Karpas-422 (cell line): ENCODE measurements around the gene CHRDL2. TPM values are rescaled to one million over a fixed set of nuclear protein-coding genes. Genes with fewer than 3 reads are reported as not detected.
A peak's percentile ranks its signal among the peaks of the same experiment; 100 is the strongest.
"Not testable (repeated sequence)": the region's sequence is repeated elsewhere in the genome, so short reads cannot be mapped to it uniquely, and the experiment has no call there.

ENCODE experiments used
- DNase-seq: peaks from one replicate; pipeline ENCODE4 v3.0.0-alpha.2; 2015
- H2AFZ ChIP-seq: fragments of 200-600 bp; sonication (generic); 2 replicates; pipeline ENCODE4 v1.6.1; 2014; ENCODE audit warnings: antibody characterized with exemption, low read length, mixed read lengths
- H3K27ac ChIP-seq: fragments of 200-600 bp; sonication (generic); 2 replicates; pipeline ENCODE4 v1.5.1; 2014; ENCODE audit warnings: mild to moderate bottlenecking, low read length, moderate library complexity
- H3K27me3 ChIP-seq: fragments of 200-600 bp; sonication (generic); 2 replicates; pipeline ENCODE4 v1.6.1; 2014; ENCODE audit warnings: low read length, mixed read lengths
- H3K36me3 ChIP-seq: fragments of 200-600 bp; sonication (generic); 2 replicates; pipeline ENCODE4 v1.6.1; 2014; ENCODE audit warnings: low read length, mixed read lengths; ENCODE audit not compliant: insufficient read depth
- H3K4me1 ChIP-seq: fragments of 200-600 bp; sonication (generic); 2 replicates; pipeline ENCODE4 v1.6.1; 2014; ENCODE audit warnings: mild to moderate bottlenecking, low read length, mixed read lengths
- H3K4me2 ChIP-seq: fragments of 200-600 bp; sonication (generic); 2 replicates; pipeline ENCODE4 v1.6.1; 2014; ENCODE audit warnings: low read length, low read depth, mild to moderate bottlenecking; ENCODE audit not compliant: poor library complexity, severe bottlenecking
- H3K4me3 ChIP-seq: fragments of 200-600 bp; sonication (generic); 2 replicates; pipeline ENCODE4 v1.5.1; 2014; ENCODE audit warnings: mild to moderate bottlenecking, antibody characterized with exemption, low read length, mixed read lengths
- H3K79me2 ChIP-seq: fragments of 200-600 bp; sonication (generic); 2 replicates; pipeline ENCODE4 v1.6.1; 2014; ENCODE audit warnings: mild to moderate bottlenecking, low read length, mixed read lengths
- H3K9ac ChIP-seq: fragments of 200-600 bp; sonication (generic); 2 replicates; pipeline ENCODE4 v1.6.0; 2014; ENCODE audit warnings: low read length
- H3K9me2 ChIP-seq: fragments of 200-600 bp; sonication (generic), shearing (Covaris generic); replicated peaks from 2 replicates; pipeline ENCODE4 v1.6.0; 2014; ENCODE audit warnings: mild to moderate bottlenecking, low read length, moderate library complexity; ENCODE audit not compliant: insufficient read depth
- H3K9me3 ChIP-seq: fragments of 300-700, 200-600 bp; sonication (generic); 2 replicates; pipeline ENCODE4 v1.6.1; 2014; ENCODE audit warnings: low read length, mixed read lengths
- H4K20me1 ChIP-seq: fragments of 200-600 bp; sonication (generic); 2 replicates; pipeline ENCODE4 v1.6.1; 2014; ENCODE audit warnings: mild to moderate bottlenecking, antibody characterized with exemption, low read length, low read depth; ENCODE audit not compliant: insufficient read depth
- total RNA-seq: library from RNA; depleted of rRNA; stranded (reverse); fragments of >200 nt; shearing (Covaris generic); gene quantifications from 2 replicates; pipeline ENCODE4 v1.2.3, GENCODE V29; 2014; ENCODE audit warnings: low replicate concordance

Gene CHRDL2
- total RNA-seq, 1 experiment from 2014 or later = not detected

- H4K20me1 ChIP-seq = peaks cover 2% of the 10 kb centered on the region; the same call in 1 of the 2 replicates
- peaks cover 31% of the 10 kb centered on the region for H3K36me3 ChIP-seq
- H2AFZ ChIP-seq = no peak overlapping the region
- peaks cover 6% of the 10 kb centered on the region; the same call in 1 of the 2 replicates for H3K9me3 ChIP-seq
- peaks cover 71% of the 10 kb centered on the region for H3K79me2 ChIP-seq
- H3K4me2 ChIP-seq = no peak overlapping the region
- peaks cover 18% of the 10 kb centered on the region for H3K4me1 ChIP-seq
- no peaks in the 10 kb centered on the region for H3K27me3 ChIP-seq
- no peak overlapping the region for H3K4me3 ChIP-seq
- H3K9me2 ChIP-seq = no peaks in the 10 kb centered on the region
- no peak overlapping the region for H3K9ac ChIP-seq
- DNase-seq = no peak
- H3K27ac ChIP-seq = peak overlapping the region; percentile 9; the same call in 1 of the 2 replicates
Measured at GRCh38 chr11:74754507-74755252, 23.5 kb upstream of the CHRDL2 start.

GRCh38 chr11:74751303-74751702 lies 20.1 kb upstream of the CHRDL2 start:
- Histone ChIP-seq H3K4me3 (no peak overlapping the region), H3K9me3 (peaks cover 2% of the 10 kb centered on the region; the same call in 1 of the 2 replicates), H3K36me3 (peaks cover 27% of the 10 kb centered on the region), H3K4me1 (peaks cover 31% of the 10 kb centered on the region), H3K27me3 (no peaks in the 10 kb centered on the region), H4K20me1 (peaks cover 2% of the 10 kb centered on the region; the same call in 1 of the 2 replicates), H3K4me2 (peak overlapping the region; percentile 4), H3K9me2 (no peaks in the 10 kb centered on the region), H3K79me2 (peaks cover 71% of the 10 kb centered on the region), H2AFZ (no peak overlapping the region), H3K27ac (no peak overlapping the region), H3K9ac (no peak overlapping the region)
- no peak for DNase-seq

GRCh38 chr11:74750598-74750997 lies 19.4 kb upstream of the CHRDL2 start:
- peak overlapping the region; percentile 80; the same call in 1 of the 2 replicates for H3K4me3 ChIP-seq

DNA sequence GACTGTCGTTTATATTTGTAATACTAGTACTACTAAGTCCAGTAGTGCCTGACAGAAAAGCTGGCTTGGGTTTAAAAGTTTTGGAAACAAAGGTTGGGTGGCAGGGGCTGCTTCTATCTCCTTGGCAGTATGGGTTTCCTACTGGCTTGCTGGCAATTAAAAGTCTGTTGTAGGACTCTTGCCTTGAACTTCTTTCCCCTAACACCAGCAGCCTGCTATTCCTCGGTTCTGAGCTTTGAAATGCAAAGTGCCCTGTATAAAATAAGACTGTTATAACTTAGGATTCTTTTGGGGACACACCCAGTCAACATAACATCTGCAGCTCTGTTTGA lies 18.7 kb upstream of the CHRDL2 start:
- H3K9me2 ChIP-seq = no peaks in the 10 kb centered on the region
- peak overlapping the region; percentile 74 for H3K27ac ChIP-seq
- peak overlapping the region; percentile 80 for H3K4me3 ChIP-seq
- H3K9me3 ChIP-seq = no peaks in the 10 kb centered on the region
- H3K27me3 ChIP-seq = no peaks in the 10 kb centered on the region
- H3K36me3 ChIP-seq = peaks cover 15% of the 10 kb centered on the region
- peaks cover 58% of the 10 kb centered on the region for H3K79me2 ChIP-seq
- H4K20me1 ChIP-seq = peaks cover 2% of the 10 kb centered on the region; the same call in 1 of the 2 replicates
- H2AFZ ChIP-seq = no peak overlapping the region
- H3K4me1 ChIP-seq = peaks cover 28% of the 10 kb centered on the region
- peak overlapping the region; percentile 89 for H3K4me2 ChIP-seq
- H3K9ac ChIP-seq = peak overlapping the region; percentile 88
- peak; percentile 55 for DNase-seq

More at GRCh38 chr11:74750598-74750997, 19.4 kb upstream of the CHRDL2 start:
- not testable (repeated sequence) for H3K9ac ChIP-seq, H4K20me1 ChIP-seq, H3K9me3 ChIP-seq, H3K27me3 ChIP-seq, H3K27ac ChIP-seq, H2AFZ ChIP-seq, DNase-seq, H3K9me2 ChIP-seq
- peaks cover 31% of the 10 kb centered on the region for H3K4me1 ChIP-seq
- H3K36me3 ChIP-seq = peaks cover 21% of the 10 kb centered on the region
- peak overlapping the region; percentile 89 for H3K4me2 ChIP-seq
- H3K79me2 ChIP-seq = peaks cover 64% of the 10 kb centered on the region

DNA sequence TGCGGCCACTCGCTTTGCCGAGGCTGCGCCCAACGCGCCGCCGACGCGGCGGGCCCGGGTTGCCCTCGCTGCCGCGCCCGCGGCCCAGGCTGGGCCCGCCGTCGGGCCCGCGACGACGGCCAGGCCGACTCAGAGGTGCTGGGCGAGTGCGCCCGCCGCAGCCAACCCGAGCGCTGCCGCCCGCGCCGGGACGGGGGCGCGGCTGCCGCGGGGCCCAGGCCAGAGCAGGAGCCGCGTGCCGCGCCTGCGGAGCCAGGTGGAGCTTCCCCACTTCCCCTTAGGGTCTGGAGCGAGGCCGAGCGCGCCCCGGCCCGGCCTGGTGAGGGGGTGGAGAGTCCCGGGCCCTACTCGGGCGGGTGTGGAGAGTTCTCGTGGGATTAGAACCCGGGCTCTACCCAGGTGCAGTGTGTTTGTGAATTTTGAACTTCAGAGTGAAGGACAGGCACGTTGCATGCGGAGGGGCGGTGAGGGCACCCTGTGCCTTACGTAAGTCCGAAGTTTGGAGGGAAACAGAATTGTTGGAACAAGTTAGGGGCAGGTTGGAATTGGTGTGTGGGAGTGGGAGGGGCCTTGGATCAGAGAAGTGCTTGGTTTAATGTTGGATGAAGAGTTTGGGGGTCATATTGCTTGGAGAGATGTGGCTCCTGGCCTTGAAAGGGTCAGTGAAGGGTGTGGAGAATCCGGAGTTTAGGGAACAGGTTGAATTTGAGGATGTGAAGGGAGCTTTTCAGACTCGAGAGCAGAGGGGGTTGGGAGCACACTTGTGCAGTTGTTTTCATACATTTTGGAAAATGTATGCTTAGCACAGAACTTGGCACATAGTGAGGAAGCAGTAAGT lies 18.1 kb upstream of the CHRDL2 start:
- H3K9me3 ChIP-seq = no peaks in the 10 kb centered on the region
- peak overlapping the region; percentile 88 for H3K9ac ChIP-seq
- H2AFZ ChIP-seq = no peak overlapping the region; the same call in 1 of the 2 replicates
- peak overlapping the region; percentile 74 for H3K27ac ChIP-seq
- H3K4me1 ChIP-seq = peaks cover 25% of the 10 kb centered on the region
- DNase-seq = peak; percentile 93
- H3K36me3 ChIP-seq = peaks cover 14% of the 10 kb centered on the region
- no peaks in the 10 kb centered on the region for H3K27me3 ChIP-seq
- peaks cover 52% of the 10 kb centered on the region for H3K79me2 ChIP-seq
- peak overlapping the region; percentile 89 for H3K4me2 ChIP-seq
- H4K20me1 ChIP-seq = peaks cover 2% of the 10 kb centered on the region; the same call in 1 of the 2 replicates
- peak overlapping the region; percentile 80 for H3K4me3 ChIP-seq
- no peaks in the 10 kb centered on the region for H3K9me2 ChIP-seq

GRCh38 chr11:74748211-74749126 lies 17.2 kb upstream of the CHRDL2 start, which contains the start of gene RNF169:
TSS of gene RNF169 (plus strand) at chr11:74748849. CDS start at chr11:74748881, 32 bp downstream.
- peaks cover 12% of the 10 kb centered on the region for H3K36me3 ChIP-seq
- H2AFZ ChIP-seq = peak within 1 kb of the TSS; percentile 67; the same call in 1 of the 2 replicates
- H3K9ac ChIP-seq = peak within 1 kb of the TSS; percentile 88
- H4K20me1 ChIP-seq = peaks cover 2% of the 10 kb centered on the region; the same call in 1 of the 2 replicates
- peak within 1 kb of the TSS; percentile 74 for H3K27ac ChIP-seq
- H3K27me3 ChIP-seq = no peaks in the 10 kb centered on the region
- H3K9me2 ChIP-seq = no peaks in the 10 kb centered on the region
- peak within 1 kb of the TSS; percentile 80 for H3K4me3 ChIP-seq
- H3K9me3 ChIP-seq = no peaks in the 10 kb centered on the region
- H3K4me1 ChIP-seq = peaks cover 25% of the 10 kb centered on the region
- H3K79me2 ChIP-seq = peaks cover 43% of the 10 kb centered on the region
- DNase-seq = peak; percentile 99
- peak within 1 kb of the TSS; percentile 89 for H3K4me2 ChIP-seq

DNA sequence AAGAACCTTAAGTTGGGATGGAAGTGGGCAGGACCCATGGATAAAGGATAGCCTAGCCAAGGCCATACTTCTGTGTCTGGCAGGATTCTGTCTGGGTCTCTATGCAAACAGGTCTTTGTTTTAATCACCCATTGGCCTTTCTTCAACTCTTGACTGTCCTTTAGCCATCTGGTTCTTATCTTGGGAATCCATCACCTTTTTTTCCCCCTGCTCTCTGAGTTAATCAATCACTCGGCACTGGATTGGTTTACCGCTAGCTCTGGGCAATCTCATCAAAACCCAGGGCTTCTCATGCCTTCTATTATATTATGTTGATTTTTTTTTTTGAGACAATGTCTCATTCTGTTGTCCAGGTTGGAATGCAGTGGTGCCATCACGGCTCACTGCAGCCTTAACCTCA lies 15.6 kb upstream of the CHRDL2 start:
- H3K4me1 ChIP-seq = peaks cover 25% of the 10 kb centered on the region
- H2AFZ ChIP-seq = no peak overlapping the region
- H3K4me2 ChIP-seq = no peak overlapping the region
- H4K20me1 ChIP-seq = peaks cover 2% of the 10 kb centered on the region; the same call in 1 of the 2 replicates
- H3K27me3 ChIP-seq = no peaks in the 10 kb centered on the region
- no peaks in the 10 kb centered on the region for H3K9me2 ChIP-seq
- H3K9me3 ChIP-seq = no peaks in the 10 kb centered on the region
- no peak overlapping the region for H3K27ac ChIP-seq
- DNase-seq = no peak
- H3K36me3 ChIP-seq = peaks cover 7% of the 10 kb centered on the region
- peaks cover 27% of the 10 kb centered on the region for H3K79me2 ChIP-seq
- H3K4me3 ChIP-seq = no peak overlapping the region
- no peak overlapping the region for H3K9ac ChIP-seq
